HG03196 (cell line): ENCODE results near the gene ATP23.

ENCODE experiments used
- ATAC-seq: cut with Tn5 transposase; IDR thresholded peaks from one replicate; pipeline ENCODE4 v1.9.1; 2021; ENCODE audit not compliant: unreplicated experiment

Gene ATP23

GRCh38 chr12:57908511-57908910 lies 32.9 kb upstream of the ATP23 start:
- ATAC-seq, result no peak

GRCh38 chr12:57909056-57909455 lies 32.3 kb upstream of the ATP23 start:
- ATAC-seq, result no peak

- ATAC-seq, result no peak
Observed at GRCh38 chr12:57909611-57910010, 31.8 kb upstream of the ATP23 start.

GRCh38 chr12:57918147-57918546 lies 23.2 kb upstream of the ATP23 start:
- ATAC-seq, result no peak

GRCh38 chr12:57927086-57927485 lies 14.3 kb upstream of the ATP23 start:
- ATAC-seq, result no peak

GRCh38 chr12:57929092-57929830 lies 12.1 kb upstream of the ATP23 start:
- no peak for ATAC-seq

- ATAC-seq, result no peak
Observed at GRCh38 chr12:57934819-57935218, 6.5 kb upstream of the ATP23 start.

- no peak for ATAC-seq
Observed at GRCh38 chr12:57935331-57935730, 6.0 kb upstream of the ATP23 start.

GRCh38 chr12:57935839-57936512 lies 5.4 kb upstream of the ATP23 start:
- ATAC-seq, result peak; percentile 99

GRCh38 chr12:57936513-57936883 lies 4.9 kb upstream of the ATP23 start:
- no peak for ATAC-seq

GRCh38 chr12:57939291-57939690 lies 2.1 kb upstream of the ATP23 start:
- ATAC-seq, result no peak

GRCh38 chr12:57940052-57940914 lies 1.1 kb upstream of the ATP23 start:
- ATAC-seq, result no peak

- no peak for ATAC-seq
Observed at GRCh38 chr12:57940915-57941164, 527 bp upstream of the ATP23 start.

GRCh38 chr12:57943438-57944080 lies 2.2 kb downstream of the ATP23 start:
- no peak for ATAC-seq

GRCh38 chr12:57944313-57945023 lies 3.1 kb downstream of the ATP23 start:
- no peak for ATAC-seq

- no peak for ATAC-seq
Observed at GRCh38 chr12:57952766-57953165, 11.4 kb downstream of the ATP23 start.

GRCh38 chr12:57954768-57955167 lies 13.4 kb downstream of the ATP23 start:
- no peak for ATAC-seq

- no peak for ATAC-seq
Observed at GRCh38 chr12:57958061-57958657, 16.8 kb downstream of the ATP23 start.

GRCh38 chr12:57964421-57964820 lies 23.1 kb downstream of the ATP23 start:
- ATAC-seq, result no peak

GRCh38 chr12:57965766-57966165 lies 24.4 kb downstream of the ATP23 start:
- no peak for ATAC-seq

GRCh38 chr12:57966536-57966935 lies 25.2 kb downstream of the ATP23 start:
- ATAC-seq, result no peak
